HUDEP-2 (cell line): Measurements from ENCODE around the gene HEATR5A.
A peak's percentile ranks its signal among the peaks of the same experiment; 100 is the strongest.
"Not testable (repeated sequence)": the region's sequence is repeated elsewhere in the genome, so short reads cannot be mapped to it uniquely, and the experiment has no call there.

ENCODE experiments used
- DNase-seq, 76 experiments: peaks; one replicate each; lab custom pipeline; 2025; ENCODE audit not compliant: unreplicated experiment in 76 of 76; lab: John Stamatoyannopoulos, UW

HEATR5A gene

GRCh38 chr14:31420319-31421111 is at the start of gene HEATR5A:
TSS of gene HEATR5A (minus strand) at chr14:31420550. CDS start at chr14:31402975, 17,575 bp downstream.
- DNase-seq = peak; percentile 7 to 95 (median 89)

GRCh38 chr14:31466554-31466953 is 46.2 kb upstream of the HEATR5A start:
- no peak for DNase-seq

GRCh38 chr14:31465111-31465510 is 44.8 kb upstream of the HEATR5A start:
- no peak for DNase-seq

GRCh38 chr14:31462450-31462849 is 42.1 kb upstream of the HEATR5A start:
- not testable (repeated sequence) for DNase-seq

- no peak for DNase-seq
Observed at GRCh38 chr14:31461545-31461944, 41.2 kb upstream of the HEATR5A start.

- no peak for DNase-seq
Observed at GRCh38 chr14:31457665-31458659, 37.6 kb upstream of the HEATR5A start.

GRCh38 chr14:31456841-31457664 is 36.7 kb upstream of the HEATR5A start, which contains the start of gene DTD2:
TSS of gene DTD2 (minus strand) at chr14:31457506. CDS start at chr14:31457393, 113 bp downstream.
- DNase-seq = peak; percentile 9 to 94 (median 86)

GRCh38 chr14:31449971-31450610 is 29.7 kb upstream of the HEATR5A start:
- peak in 23 of 76 experiments; percentile 4 to 52 (median 29) for DNase-seq

GRCh38 chr14:31449136-31449535 is 28.8 kb upstream of the HEATR5A start:
- no peak for DNase-seq

- no peak for DNase-seq
Observed at GRCh38 chr14:31445703-31446102, 25.4 kb upstream of the HEATR5A start.

- DNase-seq = no peak
Observed at GRCh38 chr14:31442284-31442683, 21.9 kb upstream of the HEATR5A start.

- peak in 1 of 76 experiments; percentile 4 for DNase-seq
Observed at GRCh38 chr14:31441273-31442111, 21.1 kb upstream of the HEATR5A start.

- DNase-seq = no peak
Observed at GRCh38 chr14:31440280-31440679, 19.9 kb upstream of the HEATR5A start.

- no peak for DNase-seq
Observed at GRCh38 chr14:31439561-31439960, 19.2 kb upstream of the HEATR5A start.

- DNase-seq = not testable (repeated sequence)
Observed at GRCh38 chr14:31437045-31437691, 16.8 kb upstream of the HEATR5A start.

GRCh38 chr14:31435276-31435675 is 14.9 kb upstream of the HEATR5A start:
- DNase-seq = no peak

- DNase-seq = no peak
Observed at GRCh38 chr14:31430634-31431264, 10.4 kb upstream of the HEATR5A start.

- no peak for DNase-seq
Observed at GRCh38 chr14:31429791-31430190, 9.4 kb upstream of the HEATR5A start.
